H9 (cell line): ENCODE results near the gene TNRC18. TPM values are rescaled to one million over a fixed set of nuclear protein-coding genes. Genes with fewer than 3 reads are reported as not detected.

Experiments
- DNase-seq: peaks from one replicate; pipeline ENCODE4 v3.0.0-alpha.2; 2017
- H2AFZ ChIP-seq: one replicate; pipeline ENCODE4 v1.6.1; 2013; ENCODE audit warnings: mild to moderate bottlenecking, low read length, control low read depth, moderate library complexity
- H2AK5ac ChIP-seq: 2 replicates; pipeline ENCODE4 v1.6.1; 2013; ENCODE audit warnings: low read length, control low read depth, mixed read lengths; ENCODE audit not compliant: insufficient read length
- H2BK120ac ChIP-seq: one replicate; pipeline ENCODE4 v1.6.1; 2013; ENCODE audit warnings: low read depth, mild to moderate bottlenecking, low read length, control low read depth, inconsistent platforms; ENCODE audit not compliant: poor library complexity, severe bottlenecking
- H2BK12ac ChIP-seq: 2 replicates; pipeline ENCODE4 v1.6.1; 2013; ENCODE audit warnings: low read length, control low read depth, mixed read lengths, low read depth; ENCODE audit not compliant: insufficient read length
- H2BK15ac ChIP-seq: 2 replicates; pipeline ENCODE4 v1.6.1; 2013; ENCODE audit warnings: low read depth, low read length, control low read depth
- H2BK20ac ChIP-seq: one replicate; pipeline ENCODE4 v1.6.1; 2013; ENCODE audit warnings: low read depth, mild to moderate bottlenecking, low read length, control low read depth, inconsistent platforms; ENCODE audit not compliant: poor library complexity, severe bottlenecking
- H2BK5ac ChIP-seq: 2 replicates; pipeline ENCODE4 v1.6.1; 2013; ENCODE audit warnings: low read length, control low read depth, mixed read lengths; ENCODE audit not compliant: insufficient read length
- H3K14ac ChIP-seq: 2 replicates; pipeline ENCODE4 v1.6.1; 2013; ENCODE audit warnings: low read length, control low read depth; ENCODE audit not compliant: insufficient read depth
- H3K18ac ChIP-seq: 2 replicates; pipeline ENCODE4 v1.6.1; 2013; ENCODE audit warnings: low read depth, mild to moderate bottlenecking, mixed read lengths, low read length, control low read depth; ENCODE audit not compliant: insufficient read length
- H3K23ac ChIP-seq: 2 replicates; pipeline ENCODE4 v1.6.1; 2013; ENCODE audit warnings: low read length, control low read depth, mixed read lengths, low read depth; ENCODE audit not compliant: insufficient read length
- H3K23me2 ChIP-seq: 2 replicates; pipeline ENCODE4 v1.6.1; 2013; ENCODE audit warnings: low read depth, mild to moderate bottlenecking, mixed read lengths, low read length, control low read depth; ENCODE audit not compliant: insufficient read length, poor library complexity, severe bottlenecking
- H3K27ac ChIP-seq: 2 replicates; pipeline ENCODE4 v1.5.1; 2013; ENCODE audit warnings: low read length, control low read depth, mixed read lengths, low read depth; ENCODE audit not compliant: insufficient read length
- H3K27me3 ChIP-seq: 2 replicates; pipeline ENCODE4 v1.6.1; 2013; ENCODE audit warnings: low read length, control low read depth, inconsistent platforms; ENCODE audit not compliant: insufficient read depth
- H3K4ac ChIP-seq: 2 replicates; pipeline ENCODE4 v1.6.1; 2013; ENCODE audit warnings: low read depth, mild to moderate bottlenecking, control low read depth, inconsistent platforms, low read length, moderate library complexity
- H3K4me1 ChIP-seq: 2 replicates; pipeline ENCODE4 v1.6.1; 2013; ENCODE audit warnings: low read length, control low read depth, inconsistent platforms; ENCODE audit not compliant: insufficient read depth
- H3K4me2 ChIP-seq: 2 replicates; pipeline ENCODE4 v1.6.1; 2013; ENCODE audit warnings: low read length, control low read depth, mixed read lengths; ENCODE audit not compliant: insufficient read length, insufficient read depth
- H3K56ac ChIP-seq: 2 replicates; pipeline ENCODE4 v1.6.1; 2013; ENCODE audit warnings: low read depth, mild to moderate bottlenecking, mixed read lengths, low read length, control low read depth; ENCODE audit not compliant: insufficient read length
- H3K79me1 ChIP-seq: 2 replicates; pipeline ENCODE4 v1.6.1; 2013; ENCODE audit warnings: low read depth, mild to moderate bottlenecking, moderate library complexity, low read length, control low read depth, inconsistent platforms; ENCODE audit not compliant: insufficient read depth, poor library complexity, severe bottlenecking
- H3K79me2 ChIP-seq: 2 replicates; pipeline ENCODE4 v1.6.1; 2013; ENCODE audit warnings: low read length, control low read depth, inconsistent platforms; ENCODE audit not compliant: insufficient read depth
- H3K9ac ChIP-seq: 2 replicates; pipeline ENCODE4 v1.6.1; 2013; ENCODE audit warnings: low read length, control low read depth, mixed read lengths; ENCODE audit not compliant: insufficient read length; ENCODE audit errors: extremely low read depth
- H3K9me3 ChIP-seq: one replicate; pipeline ENCODE4 v1.6.1; 2013; ENCODE audit warnings: low read depth, low read length, inconsistent platforms; ENCODE audit not compliant: control insufficient read depth
- H3T11ph ChIP-seq: one replicate; pipeline ENCODE4 v1.6.1; 2013; ENCODE audit warnings: mild to moderate bottlenecking, low read length, control low read depth, inconsistent platforms
- H4K20me1 ChIP-seq: one replicate; pipeline ENCODE4 v1.6.1; 2013; ENCODE audit not compliant: control insufficient read depth, insufficient read length, insufficient read depth
- H4K5ac ChIP-seq: 2 replicates; pipeline ENCODE4 v1.6.1; 2013; ENCODE audit warnings: low read depth, mild to moderate bottlenecking, mixed read lengths, low read length, control low read depth; ENCODE audit not compliant: insufficient read length
- H4K8ac ChIP-seq: replicated peaks from 2 replicates; pipeline ENCODE4 v1.6.1; 2013; ENCODE audit warnings: low read length, control low read depth, mixed read lengths, low read depth; ENCODE audit not compliant: insufficient read length
- H4K91ac ChIP-seq: 2 replicates; pipeline ENCODE4 v1.6.1; 2013; ENCODE audit warnings: low read depth, mild to moderate bottlenecking, moderate library complexity, mixed read lengths, low read length, control low read depth; ENCODE audit not compliant: insufficient read length
- H3K27ac Mint-ChIP-seq, 3 experiments: 2 replicates in 2 of 3; 3 replicates in 1 of 3; pipeline ENCODE4 v1.8.0; 2020 to 2021; ENCODE audit warnings: mixed read lengths in 3 of 3, mild to moderate bottlenecking in 1 of 3, moderate library complexity in 1 of 3
- H3K27me3 Mint-ChIP-seq: 2 replicates; pipeline ENCODE4 v1.8.0; 2021; ENCODE audit warnings: low read depth, mild to moderate bottlenecking, moderate library complexity, mixed read lengths
- H3K36me3 Mint-ChIP-seq, 3 experiments: 2 replicates in 2 of 3; 3 replicates in 1 of 3; pipeline ENCODE4 v1.8.0; 2020 to 2021; ENCODE audit warnings: low read depth in 3 of 3, mixed read lengths in 3 of 3; ENCODE audit not compliant: insufficient read depth in 1 of 3
- H3K4me1 Mint-ChIP-seq, 2 experiments: 2 replicates each; pipeline ENCODE4 v1.8.0; 2020; ENCODE audit warnings: mixed read lengths in 2 of 2
- H3K4me3 Mint-ChIP-seq, 2 experiments: 2 replicates in 1 of 2; 3 replicates in 1 of 2; pipeline ENCODE4 v1.8.0; 2020 to 2021; ENCODE audit warnings: mild to moderate bottlenecking in 2 of 2, mixed read lengths in 2 of 2, moderate library complexity in 1 of 2
- H3K9me3 Mint-ChIP-seq, 2 experiments: 2 replicates in 1 of 2; 3 replicates in 1 of 2; pipeline ENCODE4 v1.8.0; 2020; ENCODE audit warnings: mild to moderate bottlenecking in 2 of 2, mixed read lengths in 2 of 2, moderate library complexity in 1 of 2
- WGBS: extraction: QIAGEN DNeasy Blood & Tissue Kit; methylation state at CpG from one replicate; pipeline ENCODE4 v1.1.7; 2013; ENCODE audit warnings: missing lambda C conversion rate, low lambda C conversion rate, mixed read lengths; ENCODE audit not compliant: insufficient read length; ENCODE audit errors: extremely low coverage; 5-methylcytosine and 5-hydroxymethylcytosine counted together
- total RNA-seq: library from RNA; stranded (reverse); gene quantifications from 2 replicates; pipeline ENCODE4 v1.2.1, GENCODE V29; 2021
- TF ChIP-seq, protein P1 (sequence below): fragments of 200-600 bp; sonication (generic); conservative IDR thresholded peaks from 3 replicates; pipeline ENCODE4 v1.8.0; 2021; ENCODE audit warnings: antibody characterized with exemption, mild to moderate bottlenecking

The TNRC18 gene
- total RNA-seq, 1 experiment from 2014 or later, result 21.2 TPM

DNA sequence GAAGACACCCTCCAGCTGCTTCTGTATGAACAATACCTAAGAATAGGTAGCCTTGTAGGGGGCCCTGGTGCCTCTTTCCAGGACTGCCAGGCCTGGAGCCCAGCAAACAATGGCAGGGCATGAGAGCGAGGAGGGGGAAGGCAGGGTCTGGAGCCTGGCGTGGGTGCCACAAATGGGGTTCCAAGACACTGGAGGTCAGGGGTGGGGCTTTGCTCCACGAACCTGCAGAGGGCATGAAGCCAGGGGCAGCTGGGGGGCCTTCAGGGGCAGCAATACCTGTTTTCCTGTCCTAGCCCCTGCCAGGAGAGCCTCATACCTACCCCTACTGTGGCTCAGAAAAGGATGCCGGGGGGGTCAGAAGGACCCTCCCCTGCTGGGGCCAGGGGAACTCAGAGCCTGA, 79.3 kb downstream of the TNRC18 start:
- H3K27me3 ChIP-seq, result peaks cover 4% of the 10 kb centered on the region; the same call in 1 of the 2 replicates
- no peak overlapping the region for H3T11ph ChIP-seq
- no peak overlapping the region for H2BK5ac ChIP-seq
- no peak overlapping the region for H2AFZ ChIP-seq
- no peak overlapping the region for H2BK120ac ChIP-seq
- H4K20me1 ChIP-seq, result no peaks in the 10 kb centered on the region
- peaks cover 27 to 28% of the 10 kb centered on the region in 2 experiments for H3K9me3 Mint-ChIP-seq
- H3K27me3 Mint-ChIP-seq, result peaks cover 6% of the 10 kb centered on the region
- H3K4ac ChIP-seq, result no peak overlapping the region
- H3K9me3 ChIP-seq, result no peaks in the 10 kb centered on the region
- no peaks in the 10 kb centered on the region for H3K79me1 ChIP-seq
- no peak overlapping the region for H3K56ac ChIP-seq
- H2BK20ac ChIP-seq, result no peak overlapping the region
- no peak overlapping the region for H3K9ac ChIP-seq
- no peak overlapping the region for H2AK5ac ChIP-seq
- H4K8ac ChIP-seq, result no peak overlapping the region
- H2BK12ac ChIP-seq, result no peak overlapping the region
- H3K18ac ChIP-seq, result no peak overlapping the region
- no peak overlapping the region for H3K23ac ChIP-seq
- TF ChIP-seq, protein P1, sequence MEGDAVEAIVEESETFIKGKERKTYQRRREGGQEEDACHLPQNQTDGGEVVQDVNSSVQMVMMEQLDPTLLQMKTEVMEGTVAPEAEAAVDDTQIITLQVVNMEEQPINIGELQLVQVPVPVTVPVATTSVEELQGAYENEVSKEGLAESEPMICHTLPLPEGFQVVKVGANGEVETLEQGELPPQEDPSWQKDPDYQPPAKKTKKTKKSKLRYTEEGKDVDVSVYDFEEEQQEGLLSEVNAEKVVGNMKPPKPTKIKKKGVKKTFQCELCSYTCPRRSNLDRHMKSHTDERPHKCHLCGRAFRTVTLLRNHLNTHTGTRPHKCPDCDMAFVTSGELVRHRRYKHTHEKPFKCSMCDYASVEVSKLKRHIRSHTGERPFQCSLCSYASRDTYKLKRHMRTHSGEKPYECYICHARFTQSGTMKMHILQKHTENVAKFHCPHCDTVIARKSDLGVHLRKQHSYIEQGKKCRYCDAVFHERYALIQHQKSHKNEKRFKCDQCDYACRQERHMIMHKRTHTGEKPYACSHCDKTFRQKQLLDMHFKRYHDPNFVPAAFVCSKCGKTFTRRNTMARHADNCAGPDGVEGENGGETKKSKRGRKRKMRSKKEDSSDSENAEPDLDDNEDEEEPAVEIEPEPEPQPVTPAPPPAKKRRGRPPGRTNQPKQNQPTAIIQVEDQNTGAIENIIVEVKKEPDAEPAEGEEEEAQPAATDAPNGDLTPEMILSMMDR, result no peak
- H4K91ac ChIP-seq, result no peak overlapping the region
- H3K4me2 ChIP-seq, result no peak overlapping the region
- H3K27ac ChIP-seq, result no peak overlapping the region
- H3K36me3 Mint-ChIP-seq, result peaks cover 8 to 34% (median 31%) of the 10 kb centered on the region in 3 experiments
- H2BK15ac ChIP-seq, result no peak overlapping the region
- no peak overlapping the region for H3K27ac Mint-ChIP-seq
- H3K14ac ChIP-seq, result no peak overlapping the region
- peaks cover 3 to 14% of the 10 kb centered on the region in 2 experiments for H3K4me1 Mint-ChIP-seq
- no peak for DNase-seq
- no peaks in the 10 kb centered on the region for H3K4me1 ChIP-seq
- H4K5ac ChIP-seq, result no peak overlapping the region
- no peaks in the 10 kb centered on the region for H3K79me2 ChIP-seq
- no peak overlapping the region for H3K4me3 Mint-ChIP-seq
- no peaks in the 10 kb centered on the region for H3K23me2 ChIP-seq
- no CpG with 5 or more reads among the region's 4 CpGs for WGBS
